ENCODE data around the gene RBBP5.
A peak's percentile ranks its signal among the peaks of the same experiment; 100 is the strongest.
"Not testable (repeated sequence)": the region's sequence is repeated elsewhere in the genome, so short reads cannot be mapped to it uniquely, and the experiment has no call there.

Gene RBBP5

DNA sequence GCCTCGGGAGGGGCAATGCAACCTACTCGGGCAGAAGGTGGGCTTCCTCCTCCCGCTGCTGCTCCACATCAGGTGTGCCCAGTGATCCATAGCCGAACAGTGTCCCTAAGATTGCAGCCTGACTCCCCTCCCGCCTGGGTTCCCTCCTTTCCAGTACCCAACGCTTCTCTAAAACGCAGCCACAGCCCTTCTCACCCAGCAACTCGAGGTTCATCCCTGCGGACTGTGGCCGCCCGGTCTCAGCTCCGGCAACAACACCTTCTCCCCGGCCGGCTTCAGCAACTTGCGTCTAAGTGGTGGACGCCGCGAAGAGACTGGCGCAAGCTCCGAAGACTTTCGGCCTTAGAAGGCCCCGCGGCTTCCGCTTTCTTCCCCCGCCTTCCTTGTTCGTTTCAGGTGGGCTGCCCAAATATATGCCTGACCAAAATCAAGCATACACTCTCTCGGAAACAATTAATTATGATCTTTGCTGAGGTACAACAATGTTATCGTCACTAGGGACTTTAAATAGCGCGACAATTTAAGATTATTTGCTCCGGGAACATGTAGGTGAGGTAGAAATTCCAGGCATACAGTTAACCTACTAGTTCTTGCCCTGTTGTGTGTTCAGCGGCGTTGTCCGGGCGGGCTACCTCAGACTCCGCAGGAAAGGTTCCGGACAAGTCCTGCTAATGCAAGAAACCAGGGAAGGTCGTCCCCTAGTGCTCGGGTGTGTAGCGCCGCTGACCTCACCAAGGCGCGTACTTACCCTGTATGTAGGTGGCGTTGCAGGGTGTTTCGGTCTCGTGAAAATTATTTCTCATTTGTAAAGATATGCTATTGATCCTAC, at the start of gene RBBP5:
Gene RBBP5, minus strand, starts transcription at position 319 of the 829 bp plus-strand sequence. Its CDS starts 105 bp downstream, at position 214.
- DNase-seq: peak; percentile 95

- no peak for DNase-seq
Measured at GRCh38 chr1:205171369-205171768, 49.6 kb upstream of the RBBP5 start.

DNA sequence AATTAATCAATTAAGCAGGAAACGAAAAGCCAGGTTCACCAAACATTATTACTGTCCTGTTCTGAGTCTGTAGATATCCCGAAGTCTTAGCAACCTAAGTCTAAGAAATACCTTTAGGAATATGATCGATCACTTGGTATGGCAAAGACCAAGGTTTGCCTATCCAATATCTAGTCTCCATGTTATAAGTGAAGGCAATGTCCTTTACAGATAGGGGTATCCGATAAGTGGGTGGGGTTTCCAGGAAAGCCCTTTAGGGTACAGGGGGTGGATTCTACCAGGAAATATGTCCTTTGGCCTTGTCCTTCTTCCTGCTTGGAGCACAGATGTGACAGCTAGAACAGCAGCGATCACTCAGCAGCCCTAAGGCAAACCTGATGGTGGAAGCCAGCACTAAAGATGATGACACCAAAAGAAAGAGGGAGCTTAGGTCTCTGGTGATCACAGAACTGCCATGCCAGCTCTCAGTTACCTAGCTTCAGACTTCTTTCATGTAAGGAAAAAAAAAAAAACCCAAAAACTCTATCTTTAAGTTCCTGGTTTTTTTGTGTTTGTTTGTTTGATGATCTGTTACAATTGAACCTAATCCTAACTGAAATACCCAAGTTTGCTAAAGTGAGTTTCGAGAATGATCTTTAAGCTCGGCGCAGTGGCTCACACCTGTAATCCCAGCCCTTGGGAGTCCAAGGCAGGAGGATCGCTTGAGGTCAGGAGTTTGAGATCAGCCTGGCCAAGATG, 48.9 kb upstream of the RBBP5 start:
- DNase-seq: no peak

DNA sequence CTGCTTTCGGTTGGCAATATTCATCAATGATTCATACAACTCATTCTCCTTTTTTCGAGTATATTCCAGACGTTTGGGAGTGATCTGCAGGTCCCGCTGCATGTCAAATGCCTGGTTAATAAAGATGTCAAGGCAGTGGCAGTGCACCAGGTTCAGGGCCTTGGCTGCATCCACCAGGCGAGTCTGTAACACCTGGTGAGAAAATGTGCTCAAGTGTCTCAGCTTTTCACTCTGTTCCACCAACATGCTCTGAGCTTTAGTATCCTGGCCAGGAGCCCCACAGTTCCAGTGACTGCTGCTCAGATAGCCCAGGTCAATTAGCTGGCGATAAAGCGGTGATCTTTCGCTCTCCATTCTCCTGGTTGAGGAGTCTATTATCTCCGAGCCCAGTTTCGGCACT, 47.5 kb upstream of the RBBP5 start:
- DNase-seq: no peak

GRCh38 chr1:205168291-205168690, 46.5 kb upstream of the RBBP5 start:
- no peak for DNase-seq

DNA sequence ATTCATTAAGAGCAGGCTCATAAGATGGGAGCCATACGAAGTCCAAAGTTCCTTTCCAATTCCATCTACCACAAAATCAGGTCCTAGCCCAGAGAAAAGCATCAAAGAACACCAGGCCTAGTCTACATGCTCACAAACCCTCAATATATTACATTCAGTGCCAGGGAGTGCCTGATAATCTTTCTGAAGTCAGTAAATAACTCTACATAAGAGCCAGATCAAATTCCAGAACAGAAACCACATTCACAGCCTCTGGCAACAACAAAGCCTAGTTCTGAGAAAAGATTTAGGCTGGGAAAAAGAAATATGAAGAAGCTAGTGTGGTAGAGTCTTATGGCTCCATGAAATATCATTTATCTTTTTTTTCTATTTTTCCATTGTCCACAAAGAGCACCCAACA, 40.5 kb upstream of the RBBP5 start:
- no peak for DNase-seq

DNA sequence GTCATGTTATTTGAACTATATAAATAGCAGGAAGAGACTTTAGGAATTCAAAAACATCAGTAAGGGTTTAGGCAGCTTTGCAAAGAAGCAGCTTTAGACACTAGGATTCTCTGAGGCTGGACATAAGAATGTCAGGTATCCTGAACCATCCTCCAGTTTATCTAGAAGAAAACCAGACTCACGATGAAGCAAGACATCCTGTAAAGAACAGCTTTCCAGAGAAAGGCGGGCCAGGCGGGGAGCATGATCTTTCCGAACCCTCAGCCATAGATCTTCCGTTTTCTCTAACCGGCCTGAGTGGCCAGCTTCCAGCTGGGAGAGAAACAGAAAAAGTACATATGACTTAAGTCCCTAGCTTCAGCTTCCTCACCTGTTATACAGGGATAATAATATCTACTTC, 39.3 kb upstream of the RBBP5 start:
- no peak for DNase-seq

DNA sequence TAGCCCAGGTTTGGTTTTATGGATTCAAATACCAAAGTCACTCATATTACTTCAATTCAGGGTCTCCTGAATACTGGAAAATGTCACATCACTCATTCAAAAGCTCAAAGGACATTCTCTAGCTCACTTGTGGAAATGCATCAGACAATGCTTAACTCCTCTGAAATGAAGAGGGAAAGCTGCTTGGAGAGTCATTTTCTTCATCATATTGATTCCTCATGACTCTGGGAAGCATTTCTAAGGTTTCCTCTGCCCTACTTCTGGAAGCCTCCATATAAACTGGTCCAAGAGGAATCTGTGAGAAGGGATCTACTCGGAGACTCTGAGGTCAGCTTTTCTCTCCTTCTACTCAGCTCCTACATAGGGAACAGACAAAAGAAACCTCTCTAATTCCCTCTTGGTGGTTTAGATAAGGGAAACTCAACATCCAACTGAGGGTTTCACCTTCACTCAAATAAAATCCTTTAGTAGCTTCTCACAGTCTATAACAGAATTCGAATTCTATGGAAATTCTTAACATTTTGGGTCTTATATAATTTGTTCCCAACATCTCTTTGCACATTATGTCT, 36.4 kb upstream of the RBBP5 start:
- no peak for DNase-seq

GRCh38 chr1:205155665-205156377, 34.0 kb upstream of the RBBP5 start:
- DNase-seq: not testable (repeated sequence)

- no peak for DNase-seq
Measured at GRCh38 chr1:205152505-205152904, 30.7 kb upstream of the RBBP5 start.

DNA sequence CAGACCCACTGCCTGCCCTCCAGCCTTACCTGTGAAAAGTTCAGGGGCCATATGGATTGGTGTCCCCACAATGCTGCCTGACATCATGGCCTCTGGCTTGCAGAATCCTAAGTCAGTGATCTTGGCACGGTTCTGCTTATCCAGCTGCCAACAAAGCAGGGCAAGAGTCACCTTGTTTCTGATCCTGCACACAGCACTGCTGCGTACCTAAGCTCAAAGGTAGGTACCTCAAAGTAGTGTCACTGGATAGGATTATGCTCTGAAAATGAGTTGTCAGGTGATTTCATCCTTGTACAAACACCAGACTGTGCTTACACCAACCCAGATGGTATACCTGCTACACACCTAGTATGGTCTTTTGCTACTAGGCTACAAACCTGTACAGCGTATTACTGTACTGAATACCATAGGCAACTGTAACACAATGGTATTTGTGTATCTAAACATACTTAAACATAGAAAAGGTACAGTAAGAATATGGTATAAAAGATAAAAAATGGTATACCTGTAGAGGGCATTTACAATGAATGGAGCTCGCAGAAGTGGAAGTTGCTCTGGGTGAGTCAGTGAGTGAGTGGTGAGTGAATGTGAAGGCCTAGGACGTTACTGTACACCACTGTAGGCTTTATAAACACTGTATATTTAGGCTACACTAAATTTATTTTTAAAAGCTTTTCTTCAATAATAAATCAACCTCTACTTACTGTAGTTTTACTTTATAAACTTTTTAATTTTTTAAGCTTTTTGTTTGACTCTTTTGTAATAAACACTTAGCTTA, 29.1 kb upstream of the RBBP5 start:
- DNase-seq: no peak

GRCh38 chr1:205147191-205147835, 25.5 kb upstream of the RBBP5 start:
- no peak for DNase-seq

DNA sequence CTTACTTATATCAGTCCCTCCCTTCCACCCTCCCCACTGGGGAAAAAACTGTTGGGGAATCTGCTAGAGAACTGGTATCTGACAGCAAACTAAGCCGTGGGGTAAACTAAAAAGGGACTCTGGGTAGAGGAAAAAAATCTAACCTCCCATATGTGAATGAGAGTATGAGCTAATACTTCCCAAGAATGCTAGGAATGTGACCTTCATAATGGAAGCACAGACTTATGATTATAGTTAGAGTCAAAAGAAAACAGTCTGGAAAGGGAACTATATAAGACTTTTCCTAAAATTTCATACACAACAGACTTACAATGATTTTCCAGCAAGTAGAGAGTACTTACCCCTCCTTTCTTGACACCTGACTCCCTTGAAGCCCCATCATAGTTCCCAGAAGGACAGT, 23.0 kb upstream of the RBBP5 start:
- no peak for DNase-seq

- no peak for DNase-seq
Measured at GRCh38 chr1:205144046-205144720, 22.4 kb upstream of the RBBP5 start.

GRCh38 chr1:205142102-205142469, 20.3 kb upstream of the RBBP5 start:
- no peak for DNase-seq

- peak; percentile 57 for DNase-seq
Measured at GRCh38 chr1:205141236-205142101, 19.7 kb upstream of the RBBP5 start.

DNA sequence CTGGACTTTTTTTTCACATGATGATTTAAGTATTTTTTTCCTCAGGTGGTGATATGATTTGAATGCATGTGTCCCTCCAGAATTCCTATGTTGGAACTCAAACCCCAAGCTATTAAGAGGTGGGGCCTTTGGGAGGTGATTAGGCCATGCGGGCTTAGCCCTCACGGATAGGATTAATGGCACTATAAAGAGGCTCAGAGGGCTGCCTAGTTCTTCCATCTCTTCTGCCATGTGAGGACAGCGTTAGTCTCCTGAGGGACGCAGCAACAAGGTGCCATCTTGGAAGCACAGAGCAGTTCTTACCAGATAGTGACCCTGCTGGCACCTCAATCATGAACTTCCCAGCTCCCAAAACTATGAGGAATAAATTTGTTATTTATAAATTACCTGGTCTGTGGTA, 18.3 kb upstream of the RBBP5 start:
- no peak for DNase-seq

GRCh38 chr1:205137901-205138300, 16.1 kb upstream of the RBBP5 start:
- no peak for DNase-seq

GRCh38 chr1:205133287-205133686, 11.5 kb upstream of the RBBP5 start:
- no peak for DNase-seq

DNA sequence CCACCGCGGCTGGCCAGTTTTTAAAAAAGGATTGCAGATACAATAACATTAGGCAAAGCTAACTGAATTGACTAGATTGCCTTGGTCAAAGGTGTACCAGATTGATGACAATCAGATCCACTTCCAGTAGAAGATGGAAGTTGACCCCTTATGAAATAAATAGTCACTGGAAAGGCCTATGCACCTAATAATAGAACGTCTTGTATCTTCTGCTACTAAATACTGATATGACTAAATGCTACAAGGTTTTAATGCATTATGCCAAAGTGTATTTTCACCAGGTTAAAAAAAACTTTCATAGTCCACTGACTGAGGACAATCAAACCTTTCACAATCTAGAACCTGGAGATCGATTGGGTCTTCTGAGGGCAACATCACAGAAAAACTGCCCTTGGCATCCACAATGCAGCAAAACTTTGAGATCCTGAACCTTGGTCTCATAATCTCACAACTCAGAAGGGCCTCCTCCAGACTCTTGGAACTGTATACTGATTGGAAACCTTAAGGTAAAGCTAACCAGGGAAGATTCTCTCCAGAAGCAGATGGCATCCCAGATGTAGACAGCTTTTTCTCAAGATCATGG, 7.8 kb upstream of the RBBP5 start:
- DNase-seq: no peak

Measured in NCI-H774 (cell line).